Peyer's patch (tissue), 4 donors: ENCODE results near the gene DIP2B. TPM values are rescaled to one million over a fixed set of nuclear protein-coding genes. Genes with fewer than 3 reads are reported as not detected.
"Not testable (repeated sequence)": the region's sequence is repeated elsewhere in the genome, so short reads cannot be mapped to it uniquely, and the experiment has no call there.

ENCODE experiments used
- DNase-seq, 3 donors: peaks; one replicate each; pipeline ENCODE4 v3.0.0-alpha.2; 2017 to 2019
- H3K27ac ChIP-seq, 4 donors: fragments of 200-600 bp; sonication (generic); one replicate each; pipeline ENCODE4 v1.5.1; 2016 to 2019
- H3K27me3 ChIP-seq, 2 donors: fragments of 200-600 bp; sonication (generic); one replicate each; pipeline ENCODE4 v1.5.1; 2019
- H3K36me3 ChIP-seq, 3 donors: fragments of 200-600 bp; sonication (generic); one replicate each; pipeline ENCODE4 v1.5.1; 2016 to 2019
- H3K4me1 ChIP-seq, 4 donors: fragments of 200-600 bp; sonication (generic); one replicate each; pipeline ENCODE4 v1.5.1; 2016 to 2019
- H3K4me3 ChIP-seq, 4 donors: fragments of 200-600 bp; sonication (generic); 1 replicate in 3 of 4; 2 replicates in 1 of 4; pipeline ENCODE4 v1.5.1; 2016 to 2019; ENCODE audit warnings: mild to moderate bottlenecking in 1 of 4
- H3K9me3 ChIP-seq, 4 donors: fragments of 200-600 bp; sonication (generic); one replicate each; pipeline ENCODE4 v1.5.1; 2016 to 2019; ENCODE audit warnings: mild to moderate bottlenecking in 1 of 4
- CTCF ChIP-seq, 6 experiments: fragments of 450-650 bp in 4 of 6; fragments of 200-600 bp in 2 of 6; sonication (generic) in 1 of 6; IDR thresholded peaks; one replicate each; pipeline ENCODE4 v1.5.1; 2017 to 2019; ENCODE audit warnings: antibody characterized with exemption in 6 of 6, mild to moderate bottlenecking in 3 of 6, moderate library complexity in 1 of 6
- POLR2A ChIP-seq, 2 donors: fragments of 450-650 bp; IDR thresholded peaks; one replicate each; pipeline ENCODE4 v1.5.1; 2017; ENCODE audit warnings: antibody characterized with exemption in 2 of 2, mild to moderate bottlenecking in 2 of 2, moderate library complexity in 2 of 2
- total RNA-seq, 4 donors: library from RNA; depleted of rRNA; stranded (reverse); fragments of >200 nt; gene quantifications; one replicate each; pipeline ENCODE4 v1.1.0, GENCODE V29; 2016

Gene DIP2B
- total RNA-seq, 4 donors from 2014 or later: 28.0 to 73.4 (median 42.5) TPM

- H3K36me3 ChIP-seq: peaks cover 0 to 85% (median 0%) of the 10 kb centered on the region in 3 donors
These were observed 174.0 kb downstream of the DIP2B start for GRCh38 chr12:50678650-50679365.

GRCh38 chr12:50679612-50680011 is 174.8 kb downstream of the DIP2B start:
- DNase-seq: no peak
- H3K9me3 ChIP-seq: no peaks in the 10 kb centered on the region
- H3K4me3 ChIP-seq: no peak overlapping the region
- H3K36me3 ChIP-seq: peaks cover 0 to 87% (median 0%) of the 10 kb centered on the region in 3 donors
- TF ChIP-seq POLR2A (IDR thresholded peaks at IDR 0.05): no peak
- no peak for TF ChIP-seq CTCF (IDR thresholded peaks at IDR 0.05)
- no peak overlapping the region for H3K27ac ChIP-seq
- no peaks in the 10 kb centered on the region for H3K27me3 ChIP-seq
- H3K4me1 ChIP-seq: no peaks in the 10 kb centered on the region

More at GRCh38 chr12:50678650-50679365, 174.0 kb downstream of the DIP2B start:
- TF ChIP-seq POLR2A (IDR thresholded peaks at IDR 0.05) (no peak), CTCF (IDR thresholded peaks at IDR 0.05) (no peak)
- no peak overlapping the region for H3K4me3 ChIP-seq
- H3K9me3 ChIP-seq: no peaks in the 10 kb centered on the region
- no peak for DNase-seq
- H3K27me3 ChIP-seq: no peaks in the 10 kb centered on the region
- no peak overlapping the region for H3K27ac ChIP-seq
- no peaks in the 10 kb centered on the region for H3K4me1 ChIP-seq

GRCh38 chr12:50681064-50681463 is 176.3 kb downstream of the DIP2B start:
- not testable (repeated sequence) for H3K27ac ChIP-seq, DNase-seq, H3K4me1 ChIP-seq, H3K27me3 ChIP-seq, H3K4me3 ChIP-seq, H3K9me3 ChIP-seq
- peaks cover 0 to 80% (median 0%) of the 10 kb centered on the region in 3 donors for H3K36me3 ChIP-seq

DNA sequence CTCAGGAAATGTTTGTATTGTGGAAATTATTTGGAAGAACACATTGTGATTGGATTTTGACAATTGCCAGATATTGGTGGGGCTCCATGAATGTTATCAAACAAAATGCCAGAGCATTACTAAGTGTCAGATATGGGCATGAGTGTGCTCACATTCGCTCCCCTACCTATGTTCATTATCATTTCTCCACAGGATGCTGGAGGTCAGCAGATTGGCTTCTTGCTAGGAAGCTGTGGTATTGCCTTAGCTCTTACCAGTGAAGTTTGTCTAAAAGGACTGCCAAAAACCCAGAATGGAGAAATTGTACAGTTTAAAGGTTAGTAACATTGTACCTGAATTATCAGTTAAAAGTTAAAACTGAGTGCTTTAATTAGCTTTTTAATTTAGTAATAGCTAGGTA is 180.9 kb downstream of the DIP2B start:
- no peak for DNase-seq
- H3K27ac ChIP-seq: no peak overlapping the region
- H3K27me3 ChIP-seq: no peaks in the 10 kb centered on the region
- H3K4me3 ChIP-seq: no peak overlapping the region
- H3K4me1 ChIP-seq: no peaks in the 10 kb centered on the region
- no peaks in the 10 kb centered on the region for H3K9me3 ChIP-seq
- TF ChIP-seq CTCF (IDR thresholded peaks at IDR 0.05) (no peak), POLR2A (IDR thresholded peaks at IDR 0.05) (no peak)
- peaks cover 0 to 72% (median 0%) of the 10 kb centered on the region in 3 donors for H3K36me3 ChIP-seq

- DNase-seq: no peak
- TF ChIP-seq CTCF (IDR thresholded peaks at IDR 0.05): no peak
- no peak for TF ChIP-seq POLR2A (IDR thresholded peaks at IDR 0.05)
- Histone ChIP-seq H3K36me3 (peaks cover 0 to 64% (median 0%) of the 10 kb centered on the region in 3 donors), H3K4me3 (no peak overlapping the region), H3K27ac (no peak overlapping the region), H3K9me3 (no peaks in the 10 kb centered on the region), H3K4me1 (no peaks in the 10 kb centered on the region), H3K27me3 (no peaks in the 10 kb centered on the region)
These were observed 181.6 kb downstream of the DIP2B start for GRCh38 chr12:50686406-50686805.

DNA sequence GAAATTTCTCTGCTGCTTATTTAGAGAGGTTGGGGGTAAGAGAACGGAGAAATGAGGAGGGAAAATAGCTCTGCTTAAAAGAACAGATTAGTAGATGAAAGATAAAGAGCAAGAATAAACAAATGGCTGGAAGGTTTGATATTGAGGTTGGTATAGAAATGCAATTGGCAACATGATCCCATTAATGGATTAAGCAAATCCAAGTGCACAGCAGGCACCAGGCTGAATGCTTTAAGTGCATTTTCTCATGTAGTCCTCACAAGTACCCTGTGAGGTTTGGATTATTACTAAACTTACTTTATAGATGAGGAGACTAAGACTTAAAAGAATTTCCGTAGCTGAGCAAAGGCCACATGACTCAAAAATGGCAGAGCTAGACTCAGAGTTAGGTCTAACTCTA is 182.2 kb downstream of the DIP2B start:
- Histone ChIP-seq H3K27ac (no peak overlapping the region), H3K36me3 (peaks cover 0 to 58% (median 0%) of the 10 kb centered on the region in 3 donors), H3K4me1 (no peaks in the 10 kb centered on the region), H3K9me3 (no peaks in the 10 kb centered on the region), H3K4me3 (no peak overlapping the region), H3K27me3 (no peaks in the 10 kb centered on the region)
- TF ChIP-seq POLR2A (IDR thresholded peaks at IDR 0.05) (no peak), CTCF (IDR thresholded peaks at IDR 0.05) (no peak)
- DNase-seq: no peak
